Putamen (tissue), 1 donor: ENCODE results near the gene LAMB3.
A peak's percentile ranks its signal among the peaks of the same experiment; 100 is the strongest.

Experiments used
- DNase-seq: peaks from one replicate; pipeline ENCODE4 v3.0.0-alpha.2; 2016; ENCODE audit warnings: low spot score

LAMB3 gene

DNA sequence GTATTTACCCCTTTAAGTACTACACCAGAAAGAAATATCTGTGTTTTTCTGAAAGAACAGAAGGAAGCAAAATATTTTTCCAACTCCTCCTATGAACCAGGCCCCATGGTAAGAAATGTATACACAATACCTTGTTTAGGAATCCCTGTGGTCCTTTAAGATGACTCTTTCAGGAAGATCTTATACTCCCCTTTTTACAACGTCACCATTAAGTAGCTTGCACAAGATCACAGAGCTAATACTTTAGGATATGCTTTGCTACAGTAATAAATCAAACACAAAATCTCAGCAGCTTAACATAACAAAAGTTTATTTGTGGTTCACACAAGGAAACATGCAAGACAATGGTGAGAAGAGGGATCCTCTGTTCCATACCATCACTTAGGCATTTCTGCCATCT lies 8.8 kb upstream of the LAMB3 start:
- DNase-seq = no peak

DNA sequence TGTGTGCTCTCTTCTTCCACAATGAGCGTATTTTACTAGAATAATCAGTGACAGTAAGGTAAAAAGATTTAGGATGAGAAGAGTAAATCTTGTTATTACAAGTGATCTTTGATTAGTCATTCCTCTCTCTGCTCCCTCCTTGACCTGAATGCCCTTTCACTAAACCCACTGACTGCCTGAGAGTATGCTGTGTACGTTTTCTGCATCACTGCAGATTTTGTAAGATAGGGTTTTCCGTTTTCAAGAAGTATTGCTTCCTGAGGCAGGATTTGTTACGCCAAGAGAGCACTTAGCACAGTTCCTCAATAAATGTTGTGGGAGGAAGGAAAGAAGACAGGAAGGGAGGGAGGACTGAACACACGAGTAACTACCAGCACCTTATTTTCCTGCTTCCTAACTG lies 7.7 kb upstream of the LAMB3 start:
- DNase-seq = no peak

GRCh38 chr1:209657918-209658317 lies 5.7 kb upstream of the LAMB3 start:
- no peak for DNase-seq

- DNase-seq = no peak
Observed at GRCh38 chr1:209657140-209657879, 5.1 kb upstream of the LAMB3 start.

GRCh38 chr1:209655411-209656231 lies 3.4 kb upstream of the LAMB3 start:
- no peak for DNase-seq

DNA sequence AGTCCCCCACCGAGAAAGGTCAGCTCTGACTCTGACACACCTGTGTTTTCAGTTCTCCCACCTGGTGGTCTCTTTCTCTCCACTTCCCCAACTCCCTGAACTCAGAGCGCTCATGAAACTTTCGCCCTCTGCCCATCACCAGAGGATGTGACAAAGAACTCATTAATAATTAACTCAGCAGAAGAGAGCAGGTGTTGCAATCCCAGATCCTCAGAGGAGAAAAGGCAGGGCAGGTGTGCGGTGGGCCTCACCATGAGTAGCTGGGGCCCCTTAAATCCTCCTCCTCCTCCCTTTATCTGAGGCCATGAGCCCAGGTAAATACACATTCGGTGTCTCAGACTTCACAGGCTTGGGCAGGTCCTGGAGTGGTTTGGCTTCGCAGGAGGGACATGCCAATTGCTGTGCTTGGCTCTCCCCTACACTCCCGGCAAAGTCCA lies 1.7 kb upstream of the LAMB3 start:
- DNase-seq = no peak

GRCh38 chr1:209652873-209653401 lies 712 bp upstream of the LAMB3 start:
- peak; percentile 89 for DNase-seq

DNA sequence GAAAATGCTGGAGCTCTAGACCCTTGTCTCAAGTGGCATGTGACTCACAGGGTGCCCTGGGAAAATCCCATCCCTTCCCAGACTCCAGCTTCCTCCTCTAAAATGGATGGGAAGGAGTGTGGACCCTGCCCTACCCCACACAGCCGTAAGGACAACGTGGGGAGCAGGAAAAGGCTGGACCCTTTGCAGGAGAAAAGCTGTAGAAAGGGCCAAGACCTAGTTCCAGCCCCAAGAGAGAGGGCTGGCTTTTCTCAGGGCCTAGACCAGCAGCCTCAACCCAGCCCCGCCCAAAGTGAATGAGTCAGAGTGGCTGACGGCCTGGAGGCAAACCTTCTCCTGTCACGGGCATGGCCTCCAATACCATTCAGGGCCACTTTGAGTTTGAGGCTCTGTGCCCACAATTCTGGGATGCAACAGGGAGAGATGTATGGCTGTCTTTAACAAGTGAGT lies 1.1 kb downstream of the LAMB3 start:
- no peak for DNase-seq

- DNase-seq = no peak
Observed at GRCh38 chr1:209650454-209650853, 1.8 kb downstream of the LAMB3 start.

GRCh38 chr1:209648931-209649776 lies 3.1 kb downstream of the LAMB3 start:
- DNase-seq = no peak

GRCh38 chr1:209648346-209648745 lies 3.9 kb downstream of the LAMB3 start:
- no peak for DNase-seq

DNA sequence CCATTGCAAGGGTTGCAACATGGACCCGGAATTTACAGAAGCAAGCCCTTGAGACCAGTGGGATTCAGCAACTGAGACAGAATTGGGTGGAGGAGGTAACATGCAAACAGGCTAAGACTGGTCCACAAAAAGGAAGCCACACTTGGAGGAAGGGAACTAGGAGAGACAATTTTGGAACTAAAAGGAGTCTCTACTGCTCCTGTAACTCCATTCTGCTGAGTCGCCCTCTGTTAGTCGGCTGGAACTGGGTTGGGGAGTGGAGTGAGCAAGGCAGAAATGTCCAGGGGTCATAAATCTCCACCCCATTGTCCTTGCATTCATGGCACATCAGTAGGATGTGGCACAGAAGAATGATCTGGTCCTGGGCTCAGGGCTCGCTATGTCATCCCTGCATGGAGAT lies 5.1 kb downstream of the LAMB3 start:
- DNase-seq = no peak

DNA sequence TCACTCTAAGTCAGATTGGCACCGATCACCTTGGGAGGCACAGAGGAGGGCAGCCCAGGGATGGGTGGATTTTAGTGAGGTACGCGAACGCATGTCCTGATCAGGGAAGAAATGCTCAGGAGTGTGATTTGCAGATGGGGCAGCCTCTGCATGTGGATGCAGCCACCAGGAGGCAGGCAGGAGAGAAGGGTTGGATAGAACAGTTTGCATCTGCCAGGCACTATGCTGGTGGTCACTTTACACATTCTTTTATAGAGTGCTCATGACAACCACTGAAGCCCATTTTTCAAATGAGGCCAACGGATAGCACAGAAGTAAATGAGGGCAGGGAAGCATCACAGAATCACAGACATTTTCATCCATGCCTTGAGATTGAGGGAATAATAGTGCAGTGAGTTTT lies 5.7 kb downstream of the LAMB3 start:
- DNase-seq = no peak

GRCh38 chr1:209645574-209646452 lies 6.4 kb downstream of the LAMB3 start:
- no peak for DNase-seq

DNA sequence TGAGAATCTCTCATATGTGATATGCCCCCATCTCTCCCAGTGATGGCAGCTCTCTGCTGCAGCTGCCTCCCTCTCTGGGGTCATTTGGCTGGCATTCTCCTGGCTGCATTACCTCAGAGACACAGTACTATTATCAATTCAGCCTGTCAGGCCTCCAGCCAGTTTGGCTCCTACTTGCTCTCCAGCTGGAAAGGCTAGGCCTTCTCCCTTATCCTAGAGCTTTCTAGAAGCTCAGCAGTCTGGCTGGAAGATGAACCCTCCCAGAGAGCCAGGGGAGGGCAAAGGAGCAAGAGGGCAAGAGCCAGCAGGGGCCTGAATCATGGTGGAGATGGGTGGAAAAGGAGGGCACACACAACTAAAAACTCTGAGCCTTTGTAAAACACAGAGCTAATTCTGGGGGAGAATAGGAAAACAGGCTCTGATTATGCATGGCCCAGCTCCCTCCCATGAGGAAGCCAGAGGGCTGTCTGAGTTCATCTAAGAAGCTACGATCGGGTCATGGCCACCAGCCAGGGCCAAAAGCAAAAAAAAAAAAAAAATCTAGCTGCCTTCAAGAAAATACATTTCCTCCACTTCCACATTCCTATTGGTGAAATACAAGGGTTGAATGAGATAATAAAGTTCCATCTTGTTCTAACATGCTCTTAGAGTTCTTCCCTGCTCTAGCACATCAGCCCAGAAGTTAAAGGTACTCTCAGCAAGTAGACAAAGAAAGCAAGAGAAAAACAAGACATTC lies 8.8 kb downstream of the LAMB3 start:
- peak; percentile 89 for DNase-seq

- no peak for DNase-seq
Observed at GRCh38 chr1:209642816-209643215, 9.4 kb downstream of the LAMB3 start.

DNA sequence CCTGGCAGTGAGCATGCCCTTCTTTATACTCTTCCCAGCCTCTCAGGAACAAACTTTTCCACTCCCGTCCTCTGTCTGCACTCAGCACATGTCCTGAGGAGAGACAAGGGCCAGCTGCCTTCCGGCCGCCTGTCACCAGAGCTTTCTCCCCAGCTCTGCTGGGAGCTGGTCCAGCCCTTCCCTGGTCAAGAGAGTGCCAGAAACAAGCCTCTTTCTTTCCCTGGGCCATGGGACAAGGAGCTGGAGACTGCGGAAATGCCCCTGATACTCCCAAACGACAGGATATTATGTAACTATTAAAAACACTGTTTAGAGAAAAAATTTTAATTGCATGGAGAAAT lies 10.4 kb downstream of the LAMB3 start:
- DNase-seq = peak; percentile 87

DNA sequence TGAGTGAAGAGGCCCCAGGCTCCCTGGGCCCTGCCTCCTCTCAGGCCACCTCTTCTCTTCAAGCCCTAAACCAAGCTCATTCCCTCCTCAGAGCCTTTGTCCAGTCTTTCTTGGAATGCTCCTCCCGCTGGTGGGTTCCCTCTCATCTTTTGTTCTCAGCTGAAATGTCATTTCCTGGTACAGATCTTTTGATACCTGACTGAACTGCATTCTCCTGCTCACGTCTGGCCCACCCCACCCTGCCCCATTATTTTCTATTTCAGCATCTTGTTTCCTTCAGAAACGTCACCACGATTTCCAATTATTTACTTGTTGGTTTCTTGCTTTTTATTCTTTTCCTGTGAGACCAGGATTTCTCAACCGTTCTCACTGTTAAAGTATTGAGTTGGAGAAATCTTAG lies 16.4 kb downstream of the LAMB3 start:
- no peak for DNase-seq

GRCh38 chr1:209634005-209634737 lies 18.1 kb downstream of the LAMB3 start:
- DNase-seq = no peak
